GM19351 (cell line): Measurements from ENCODE around the gene ARID5A.
A peak's percentile ranks its signal among the peaks of the same experiment; 100 is the strongest.
"Not testable (repeated sequence)": the region's sequence is repeated elsewhere in the genome, so short reads cannot be mapped to it uniquely, and the experiment has no call there.

ENCODE experiments used
- ATAC-seq: cut with Tn5 transposase; IDR thresholded peaks from one replicate; pipeline ENCODE4 v1.9.1; 2021; ENCODE audit warnings: mild to moderate bottlenecking, moderate library complexity; ENCODE audit not compliant: unreplicated experiment

ARID5A gene

GRCh38 chr2:96536445-96537065, at the start of gene ARID5A:
Gene ARID5A (plus strand): TSS chr2:96536752. CDS start chr2:96536827, 75 bp downstream.
- peak; percentile 53 for ATAC-seq

- ATAC-seq = no peak
Observed at GRCh38 chr2:96489261-96489660, 47.3 kb upstream of the ARID5A start.

GRCh38 chr2:96489663-96490062, 46.9 kb upstream of the ARID5A start:
- ATAC-seq = no peak

GRCh38 chr2:96491860-96492497, 44.6 kb upstream of the ARID5A start:
- ATAC-seq = no peak

GRCh38 chr2:96493072-96493471, 43.5 kb upstream of the ARID5A start:
- ATAC-seq = no peak

- ATAC-seq = no peak
Observed at GRCh38 chr2:96494188-96494587, 42.4 kb upstream of the ARID5A start.

- no peak for ATAC-seq
Observed at GRCh38 chr2:96495982-96496629, 40.4 kb upstream of the ARID5A start.

GRCh38 chr2:96498021-96498431, 38.5 kb upstream of the ARID5A start:
- no peak for ATAC-seq

- not testable (repeated sequence) for ATAC-seq
Observed at GRCh38 chr2:96498611-96499010, 37.9 kb upstream of the ARID5A start.

- ATAC-seq = no peak
Observed at GRCh38 chr2:96499061-96499960, 37.2 kb upstream of the ARID5A start.

GRCh38 chr2:96500385-96501066, 36.0 kb upstream of the ARID5A start:
- ATAC-seq = no peak

- ATAC-seq = no peak
Observed at GRCh38 chr2:96501471-96501874, 35.1 kb upstream of the ARID5A start.

GRCh38 chr2:96501886-96502810, 34.4 kb upstream of the ARID5A start:
- no peak for ATAC-seq

GRCh38 chr2:96502891-96503636, 33.5 kb upstream of the ARID5A start:
- no peak for ATAC-seq

GRCh38 chr2:96503637-96504243, 32.8 kb upstream of the ARID5A start:
- no peak for ATAC-seq

GRCh38 chr2:96505231-96505889, 31.2 kb upstream of the ARID5A start, which contains the start of gene NEURL3:
Gene NEURL3 (minus strand): TSS chr2:96505357. CDS start chr2:96505286, 71 bp downstream.
- no peak for ATAC-seq

- ATAC-seq = no peak
Observed at GRCh38 chr2:96506016-96506906, 30.3 kb upstream of the ARID5A start.
